Naive thymus-derived CD4-positive, alpha-beta T cell (primary cell): ENCODE data around the gene PATL2. TPM values are rescaled to one million over a fixed set of nuclear protein-coding genes. Genes with fewer than 3 reads are reported as not detected.
"Not testable (repeated sequence)": the region's sequence is repeated elsewhere in the genome, so short reads cannot be mapped to it uniquely, and the experiment has no call there.

Experiments
- ATAC-seq: fragments of 150-1000 bp; cut with Tn5 transposase; 2 replicates; pipeline ENCODE4 v1.10.0; 2021; ENCODE audit warnings: mild to moderate bottlenecking, moderate library complexity
- CTCF ChIA-PET: fragments of 350-600 bp; sonication (Branson Sonifier 250); formaldehyde crosslinking; loops from one replicate; lab custom pipeline; 2021; ENCODE audit warnings: antibody characterized with exemption; lab: Charles Lee
- POLR2A ChIA-PET: fragments of 350-600 bp; sonication (Branson Sonifier 250); formaldehyde crosslinking; loops from one replicate; lab custom pipeline; 2021; ENCODE audit warnings: antibody characterized with exemption, inconsistent platforms; lab: Charles Lee
- DNase-seq, 9 donors: peaks; one replicate each; pipeline versions ENCODE4 v3.0.0 to v3.0.0-alpha.2; 2020 to 2022; ENCODE audit warnings: mixed read lengths in 1 of 9
- H3K27ac ChIP-seq: one replicate; pipeline ENCODE4 v1.7.0; 2013; ENCODE audit warnings: mild to moderate bottlenecking, low read depth, low read length, moderate library complexity
- H3K27me3 ChIP-seq, 2 donors: one replicate each; pipeline ENCODE4 v1.7.0; 2013; ENCODE audit warnings: low read length in 2 of 2, mild to moderate bottlenecking in 2 of 2, moderate library complexity in 2 of 2; ENCODE audit not compliant: control insufficient read depth in 2 of 2, insufficient read depth in 2 of 2
- H3K36me3 ChIP-seq, 3 experiments: 1 replicate in 2 of 3; 2 replicates in 1 of 3; pipeline ENCODE4 v1.7.0; 2013; ENCODE audit warnings: low read length in 3 of 3, mild to moderate bottlenecking in 3 of 3, moderate library complexity in 1 of 3; ENCODE audit not compliant: insufficient read depth in 3 of 3, control insufficient read depth in 2 of 3
- H3K4me1 ChIP-seq, 2 donors: one replicate each; pipeline ENCODE4 v1.7.0; 2013; ENCODE audit warnings: low read length in 2 of 2, mild to moderate bottlenecking in 2 of 2, moderate library complexity in 1 of 2; ENCODE audit not compliant: control insufficient read depth in 2 of 2, insufficient read depth in 2 of 2
- H3K4me3 ChIP-seq: 2 replicates; pipeline ENCODE4 v1.7.0; 2013; ENCODE audit warnings: mild to moderate bottlenecking, low read length
- H3K9me3 ChIP-seq, 3 experiments: 1 replicate in 2 of 3; 2 replicates in 1 of 3; pipeline ENCODE4 v1.7.0; 2013; ENCODE audit warnings: low read length in 3 of 3; ENCODE audit not compliant: control insufficient read depth in 2 of 3
- H3K27ac Mint-ChIP-seq, 9 donors: one replicate each; pipeline ENCODE4 v1.8.0; 2020 to 2022; ENCODE audit warnings: mixed read lengths in 9 of 9, mild to moderate bottlenecking in 8 of 9, moderate library complexity in 5 of 9, inconsistent platforms in 2 of 9
- H3K27me3 Mint-ChIP-seq, 5 donors: one replicate each; pipeline ENCODE4 v1.8.0; 2021 to 2022; ENCODE audit warnings: mixed read lengths in 5 of 5, mild to moderate bottlenecking in 1 of 5
- H3K36me3 Mint-ChIP-seq, 5 donors: one replicate each; pipeline ENCODE4 v1.8.0; 2020 to 2022; ENCODE audit warnings: mixed read lengths in 5 of 5, mild to moderate bottlenecking in 3 of 5, inconsistent platforms in 1 of 5
- H3K4me1 Mint-ChIP-seq, 7 donors: one replicate each; pipeline ENCODE4 v1.8.0; 2020 to 2022; ENCODE audit warnings: mixed read lengths in 7 of 7, mild to moderate bottlenecking in 3 of 7, inconsistent platforms in 1 of 7
- H3K4me3 Mint-ChIP-seq, 10 donors: one replicate each; pipeline ENCODE4 v1.8.0; 2020 to 2022; ENCODE audit warnings: mild to moderate bottlenecking in 10 of 10, mixed read lengths in 10 of 10, moderate library complexity in 6 of 10, inconsistent platforms in 2 of 10
- H3K9me3 Mint-ChIP-seq, 11 donors: one replicate each; pipeline ENCODE4 v1.8.0; 2020 to 2022; ENCODE audit warnings: mixed read lengths in 11 of 11, mild to moderate bottlenecking in 4 of 11, inconsistent platforms in 1 of 11, moderate library complexity in 1 of 11
- intact Hi-C, 2 donors: fragments of 100-400 bp; cut with micrococcal nuclease; formaldehyde crosslinking; loops; one replicate each; pipeline ENCODE4 v1.15.1; 2023
- polyA plus RNA-seq, 2 donors: library from polyadenylated mRNA; unstranded; fragments of 300-500 nt; fragmentation: Illumina TruSeq; gene quantifications; one replicate each; pipeline ENCODE4 v1.2.3, GENCODE V29; 2021
- total RNA-seq, 6 experiments: library from RNA in 5 of 6; stranded (reverse) in 5 of 6; gene quantifications; 1 replicate in 5 of 6; 2 replicates in 1 of 6; pipeline ENCODE4 v1.2.3 and lab custom pipeline; 2021 to 2026

PATL2 gene
- total and polyA plus RNA-seq, 7 experiments from 2014 or later = 11.4 to 83.8 (median 46.7) TPM

DNA sequence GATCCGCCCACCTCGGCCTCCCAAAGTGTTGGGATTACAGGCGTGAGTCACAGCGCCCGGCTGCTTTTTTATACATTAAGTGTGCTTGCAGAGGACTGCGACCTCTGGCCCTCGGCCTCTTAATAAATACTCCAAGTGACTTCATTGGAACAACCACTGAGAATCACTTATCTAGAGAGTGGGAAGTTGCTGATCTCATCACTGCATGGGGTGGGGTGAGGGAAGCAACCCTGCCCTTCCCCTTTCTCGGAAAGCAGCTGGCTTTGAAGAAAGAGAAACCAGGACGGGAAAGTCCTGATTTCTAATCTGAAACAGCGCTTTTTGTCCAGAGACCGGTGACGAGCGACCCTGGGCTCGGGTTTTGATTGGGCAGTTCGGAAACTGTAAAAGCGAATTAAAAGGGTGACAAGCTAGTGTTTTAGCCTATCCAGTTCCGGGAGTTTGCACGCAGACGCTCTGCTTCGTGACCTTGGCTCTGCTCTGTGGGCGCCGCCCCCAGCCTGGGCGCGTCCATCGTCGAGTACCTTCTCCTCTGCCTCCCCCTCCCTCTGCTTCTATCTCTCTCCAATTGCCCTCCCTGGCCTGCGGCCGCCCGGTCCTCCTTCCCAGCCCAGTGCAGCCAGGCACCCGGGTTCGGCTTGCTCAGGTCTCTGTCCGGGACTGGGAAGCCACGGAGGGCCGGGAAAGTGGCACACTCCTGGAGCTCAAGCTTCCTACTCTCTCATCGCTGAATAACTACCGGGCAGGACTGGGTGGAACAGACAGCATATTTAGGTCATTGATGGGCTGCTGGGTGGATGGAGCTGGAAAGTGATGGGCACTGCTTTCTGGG lies 17.7 kb upstream of the PATL2 start:
- H3K4me3 ChIP-seq = peak overlapping the region; percentile 94
- H3K27ac ChIP-seq = peak overlapping the region; percentile 99
- H3K36me3 ChIP-seq = no peaks in the 10 kb centered on the region
- H3K27me3 Mint-ChIP-seq = peaks cover 0 to 2% (median 0%) of the 10 kb centered on the region in 5 donors
- POLR2A ChIA-PET = interaction anchor here (0.5 to 39.4 kb wide), 11 partner anchors 1 to 153 kb away, joined by 3 to 3822 read pairs (median 3); partner anchors contain the start of genes B2M, PATL2, SPG11 and TRIM69
- H3K4me1 Mint-ChIP-seq = peaks cover 54 to 86% (median 77%) of the 10 kb centered on the region in 7 donors
- H3K27me3 ChIP-seq = no peaks in the 10 kb centered on the region
- peak; percentile 75 to 97 (median 96) for DNase-seq
- ATAC-seq = peak; percentile 88
- peaks cover 0 to 5% (median 0%) of the 10 kb centered on the region in 11 donors for H3K9me3 Mint-ChIP-seq
- H3K4me3 Mint-ChIP-seq = peak overlapping the region; percentile 87 to 100 (median 99)
- peak overlapping the region; percentile 98 to 100 (median 100) for H3K27ac Mint-ChIP-seq
- H3K36me3 Mint-ChIP-seq = peaks cover 0 to 28% (median 0%) of the 10 kb centered on the region in 5 donors
- no peaks in the 10 kb centered on the region for H3K9me3 ChIP-seq
- intact Hi-C loops = loop anchor here (1.0 to 10.0 kb wide), 10 partner anchors 9 to 904 kb away; partner anchors contain the start of genes CTDSPL2 (in 2 of the 2), GOLM2 (in 2 of the 2), MFAP1 (in 2 of the 2) and WDR76 (in 2 of the 2)
- peaks cover 52 to 56% of the 10 kb centered on the region in 2 donors for H3K4me1 ChIP-seq
- CTCF ChIA-PET = interaction anchor here (0.6 to 5.4 kb wide), 7 partner anchors 9 to 144 kb away, joined by 3 to 47 read pairs (median 7); partner anchors contain the start of genes B2M, PATL2, SPG11 and TRIM69

DNA sequence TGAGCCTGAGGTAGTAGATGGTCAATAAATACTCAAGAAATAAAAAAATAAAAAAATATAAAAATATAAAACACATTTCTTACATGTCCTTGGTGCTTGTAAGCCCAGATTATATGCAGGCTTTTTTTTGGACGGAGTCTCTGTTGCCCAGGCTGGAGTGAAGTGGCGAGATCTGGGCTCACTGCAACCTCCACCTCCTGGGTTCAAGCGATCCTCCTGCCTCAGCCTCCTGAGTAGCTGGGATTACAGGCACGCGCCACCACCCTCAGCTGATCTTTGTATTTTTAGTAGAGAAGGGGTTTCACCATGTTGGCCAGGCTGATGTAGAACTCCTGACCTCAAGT lies 17.1 kb upstream of the PATL2 start:
- Mint-ChIP-seq H3K4me1 (peaks cover 51 to 87% (median 74%) of the 10 kb centered on the region in 7 donors), H3K36me3 (peaks cover 0 to 25% (median 0%) of the 10 kb centered on the region in 5 donors), H3K4me3 (peak overlapping the region; percentile 87 to 100 (median 99)), H3K27ac (peak overlapping the region; percentile 98 to 100 (median 100))
- Histone ChIP-seq H3K27ac (peak overlapping the region; percentile 99), H3K4me3 (peak overlapping the region; percentile 94), H3K4me1 (peaks cover 56 to 57% of the 10 kb centered on the region in 2 donors)
- ChIA-PET CTCF (interaction anchor here (0.8 to 5.4 kb wide), 6 partner anchors 9 to 65 kb away, joined by 4 to 47 read pairs (median 10); partner anchors contain the start of genes B2M, PATL2, SPG11 and TRIM69), POLR2A (interaction anchor here (0.9 to 39.4 kb wide), 9 partner anchors 2 to 191 kb away, joined by 3 to 3822 read pairs (median 4); partner anchors contain the start of genes B2M, EIF3J, PATL2 and SPG11)
- H3K9me3 ChIP-seq, H3K36me3 ChIP-seq, ATAC-seq, H3K27me3 ChIP-seq, H3K9me3 Mint-ChIP-seq, H3K27me3 Mint-ChIP-seq, DNase-seq: not testable (repeated sequence)
- intact Hi-C loops = loop anchor here (1.0 to 10.0 kb wide), 9 partner anchors 9 to 903 kb away; partner anchors contain the start of genes CTDSPL2 (in 2 of the 2), GOLM2 (in 2 of the 2), MFAP1 (in 2 of the 2) and WDR76 (in 2 of the 2)

GRCh38 chr15:44727485-44728231 lies 16.5 kb upstream of the PATL2 start:
- Mint-ChIP-seq H3K9me3 (peaks cover 0 to 5% (median 0%) of the 10 kb centered on the region in 11 donors), H3K27me3 (peaks cover 0 to 2% (median 0%) of the 10 kb centered on the region in 5 donors), H3K4me1 (peaks cover 50 to 86% (median 74%) of the 10 kb centered on the region in 7 donors), H3K4me3 (peak overlapping the region; percentile 68 to 100 (median 97)), H3K36me3 (peaks cover 0 to 25% (median 0%) of the 10 kb centered on the region in 5 donors), H3K27ac (peak overlapping the region; percentile 98 to 100 (median 100))
- intact Hi-C loops = loop anchor here (1.0 to 10.0 kb wide), 9 partner anchors 8 to 903 kb away; partner anchors contain the start of genes CTDSPL2 (in 2 of the 2), GOLM2 (in 2 of the 2), MFAP1 (in 2 of the 2) and WDR76 (in 2 of the 2)
- ATAC-seq = no peak
- Histone ChIP-seq H3K27me3 (no peaks in the 10 kb centered on the region), H3K4me3 (peak overlapping the region; percentile 19), H3K27ac (peak overlapping the region; percentile 99), H3K4me1 (peaks cover 56 to 58% of the 10 kb centered on the region in 2 donors), H3K9me3 (no peaks in the 10 kb centered on the region), H3K36me3 (no peaks in the 10 kb centered on the region)
- ChIA-PET CTCF (interaction anchor here (0.8 to 5.4 kb wide), 5 partner anchors 8 to 64 kb away, joined by 3 to 47 read pairs (median 12); partner anchors contain the start of genes B2M, PATL2, SPG11 and TRIM69), POLR2A (interaction anchor here (1.1 to 39.4 kb wide), 5 partner anchors 3 to 191 kb away, joined by 3 to 3822 read pairs (median 2064); partner anchors contain the start of genes B2M, EIF3J, PATL2 and SPG11)
- DNase-seq = peak in 3 of 9 donors; percentile 11 to 61 (median 34)

GRCh38 chr15:44726568-44727484 lies 15.7 kb upstream of the PATL2 start:
- ChIA-PET POLR2A (interaction anchor here (0.7 to 39.4 kb wide), 9 partner anchors 3 to 473 kb away, joined by 3 to 3822 read pairs (median 3); partner anchors contain the start of genes B2M, EIF3J, PATL2 and SPG11), CTCF (interaction anchor here (0.8 to 5.4 kb wide), 7 partner anchors 11 to 68 kb away, joined by 3 to 47 read pairs (median 5); partner anchors contain the start of genes B2M, PATL2, SPG11 and TRIM69)
- H3K9me3 Mint-ChIP-seq = peaks cover 0 to 5% (median 0%) of the 10 kb centered on the region in 11 donors
- H3K27me3 ChIP-seq = no peaks in the 10 kb centered on the region
- H3K27ac Mint-ChIP-seq = peak overlapping the region; percentile 98 to 100 (median 100)
- H3K36me3 ChIP-seq = no peaks in the 10 kb centered on the region
- peak overlapping the region; percentile 68 for H3K4me3 ChIP-seq
- ATAC-seq = peak; percentile 64
- H3K36me3 Mint-ChIP-seq = peaks cover 0 to 17% (median 0%) of the 10 kb centered on the region in 5 donors
- H3K27me3 Mint-ChIP-seq = peaks cover 0 to 2% (median 0%) of the 10 kb centered on the region in 5 donors
- H3K4me1 ChIP-seq = peaks cover 58 to 64% of the 10 kb centered on the region in 2 donors
- peak overlapping the region; percentile 99 for H3K27ac ChIP-seq
- intact Hi-C loops = loop anchor here (1.0 to 10.0 kb wide), 9 partner anchors 9 to 902 kb away; partner anchors contain the start of genes CTDSPL2 (in 2 of the 2), GOLM2 (in 2 of the 2), MFAP1 (in 2 of the 2) and TRIM69 (in 2 of the 2)
- H3K9me3 ChIP-seq = no peaks in the 10 kb centered on the region
- peaks cover 47 to 85% (median 74%) of the 10 kb centered on the region in 7 donors for H3K4me1 Mint-ChIP-seq
- peak overlapping the region; percentile 87 to 100 (median 96) for H3K4me3 Mint-ChIP-seq
- peak in 8 of 9 donors; percentile 67 to 92 (median 82) for DNase-seq
